Stomach (tissue), 9 donors: ENCODE results near the gene NSD1. TPM values are rescaled to one million over a fixed set of nuclear protein-coding genes. Genes with fewer than 3 reads are reported as not detected.
A peak's percentile ranks its signal among the peaks of the same experiment; 100 is the strongest.

Experiments used
- DNase-seq, 2 donors: peaks; one replicate each; pipeline versions ENCODE4 v3.0.0 to v3.0.0-alpha.2; 2013 to 2019
- H3K27ac ChIP-seq, 5 donors: fragments of 200-600 bp in 4 of 5; sonication (generic) in 4 of 5; one replicate each; pipeline ENCODE4 v1.5.1; 2013 to 2019; ENCODE audit warnings: mild to moderate bottlenecking in 1 of 5, moderate library complexity in 1 of 5
- H3K27me3 ChIP-seq, 3 donors: fragments of 200-600 bp; sonication (generic); one replicate each; pipeline ENCODE4 v1.5.1; 2017 to 2019; ENCODE audit warnings: mixed run types in 1 of 3
- H3K36me3 ChIP-seq, 4 donors: fragments of 200-600 bp; sonication (generic); 1 replicate in 3 of 4; 2 replicates in 1 of 4; pipeline ENCODE4 v1.5.1; 2016 to 2019
- H3K4me1 ChIP-seq, 4 donors: fragments of 200-600 bp; sonication (generic); one replicate each; pipeline ENCODE4 v1.5.1; 2016 to 2019
- H3K4me3 ChIP-seq, 4 donors: fragments of 200-600 bp; sonication (generic) in 3 of 4; one replicate each; pipeline ENCODE4 v1.5.1; 2016 to 2019; ENCODE audit warnings: mild to moderate bottlenecking in 1 of 4
- H3K9me3 ChIP-seq, 4 donors: fragments of 200-600 bp; sonication (generic); one replicate each; pipeline ENCODE4 v1.5.1; 2016 to 2019
- EP300 ChIP-seq: sonication (generic); formaldehyde crosslinking; IDR thresholded peaks from one replicate; pipeline ENCODE4 v1.6.1; 2017; ENCODE audit warnings: antibody characterized with exemption
- POLR2A ChIP-seq, 4 donors: fragments of 450-650 bp; IDR thresholded peaks; one replicate each; pipeline ENCODE4 v1.6.1; 2016; ENCODE audit warnings: antibody characterized with exemption in 4 of 4, control low read depth in 2 of 4, mild to moderate bottlenecking in 1 of 4, moderate library complexity in 1 of 4
- POLR2AphosphoS5 ChIP-seq, 3 donors: sonication (generic); formaldehyde crosslinking; IDR thresholded peaks; one replicate each; pipeline ENCODE4 v1.6.1; 2016; ENCODE audit warnings: antibody characterized with exemption in 3 of 3
- WGBS, 5 donors: extraction: QIAGEN DNeasy Blood & Tissue Kit in 3 of 5; methylation state at CpG; one replicate each; pipeline versions ENCODE4 v1.1.5 to v1.1.7; 2013 to 2018; 5-methylcytosine and 5-hydroxymethylcytosine counted together
- intact Hi-C: fragments of 100-400 bp; cut with DNase I; formaldehyde crosslinking; loops from one replicate; pipeline ENCODE4 v1.15.1; 2023; ENCODE audit warnings: low total_unique reads
- polyA plus RNA-seq, 3 donors: library from polyadenylated mRNA; stranded (reverse); fragments of 200-250 nt; gene quantifications; one replicate each; pipeline ENCODE4 v1.2.3, GENCODE V29; 2013
- total RNA-seq, 5 donors: library from RNA; depleted of rRNA; stranded (reverse); fragments of >200 nt; gene quantifications; one replicate each; pipeline versions ENCODE4 v1.1.0 to v1.2.3, GENCODE V29; 2014 to 2016
- TF ChIP-seq, protein P1 (sequence below), 7 experiments: fragments of 450-650 bp in 4 of 7; fragments of 200-600 bp in 3 of 7; sonication (generic) in 3 of 7; IDR thresholded peaks; one replicate each; pipeline ENCODE4 v1.5.1; 2016 to 2019; ENCODE audit warnings: antibody characterized with exemption in 7 of 7, control low read depth in 2 of 7, mild to moderate bottlenecking in 1 of 7
- donor health status: healthy with polysubstance abuse.
- donor health status: Bipolar disorder and iron deficiency.
- donor health status: healthy.

Gene NSD1
- total and polyA plus RNA-seq, 8 donors = 5.1 to 69.9 (median 23.5) TPM

DNA sequence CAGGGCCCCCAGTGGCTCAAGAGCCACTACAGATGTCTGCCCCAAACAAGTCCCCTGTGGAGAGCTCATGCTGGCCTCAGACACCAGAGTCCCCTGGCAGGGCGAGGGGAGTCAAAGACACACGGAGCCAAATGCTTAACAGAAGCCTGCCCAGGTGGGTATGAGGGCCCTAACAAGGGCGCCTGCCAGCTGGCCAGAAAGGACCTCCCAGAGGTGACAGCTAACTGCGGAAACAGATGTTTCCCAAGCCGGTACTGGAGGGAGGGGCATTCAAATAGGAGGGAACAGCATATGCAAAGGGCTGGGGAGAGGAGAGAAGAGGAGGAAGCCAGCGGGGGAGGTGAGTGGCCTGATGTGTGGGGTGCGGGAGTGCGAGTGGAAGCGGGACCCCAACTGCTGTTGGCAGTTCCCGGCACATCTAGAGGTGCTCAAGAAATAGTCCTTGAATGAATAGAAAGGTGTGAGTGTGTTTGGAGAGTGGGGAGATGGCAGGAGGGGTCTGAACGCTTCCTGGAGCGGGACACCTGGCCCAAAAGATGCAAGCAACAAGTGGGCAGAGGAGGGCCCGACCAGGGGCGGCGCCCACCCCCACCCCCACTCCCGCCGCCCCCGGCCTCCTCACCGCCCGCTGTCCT, 177.3 kb downstream of the NSD1 start:
- no peak for TF ChIP-seq EP300
- TF ChIP-seq, protein P1, sequence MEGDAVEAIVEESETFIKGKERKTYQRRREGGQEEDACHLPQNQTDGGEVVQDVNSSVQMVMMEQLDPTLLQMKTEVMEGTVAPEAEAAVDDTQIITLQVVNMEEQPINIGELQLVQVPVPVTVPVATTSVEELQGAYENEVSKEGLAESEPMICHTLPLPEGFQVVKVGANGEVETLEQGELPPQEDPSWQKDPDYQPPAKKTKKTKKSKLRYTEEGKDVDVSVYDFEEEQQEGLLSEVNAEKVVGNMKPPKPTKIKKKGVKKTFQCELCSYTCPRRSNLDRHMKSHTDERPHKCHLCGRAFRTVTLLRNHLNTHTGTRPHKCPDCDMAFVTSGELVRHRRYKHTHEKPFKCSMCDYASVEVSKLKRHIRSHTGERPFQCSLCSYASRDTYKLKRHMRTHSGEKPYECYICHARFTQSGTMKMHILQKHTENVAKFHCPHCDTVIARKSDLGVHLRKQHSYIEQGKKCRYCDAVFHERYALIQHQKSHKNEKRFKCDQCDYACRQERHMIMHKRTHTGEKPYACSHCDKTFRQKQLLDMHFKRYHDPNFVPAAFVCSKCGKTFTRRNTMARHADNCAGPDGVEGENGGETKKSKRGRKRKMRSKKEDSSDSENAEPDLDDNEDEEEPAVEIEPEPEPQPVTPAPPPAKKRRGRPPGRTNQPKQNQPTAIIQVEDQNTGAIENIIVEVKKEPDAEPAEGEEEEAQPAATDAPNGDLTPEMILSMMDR (IDR thresholded peaks at IDR 0.05) = no peak
- DNase-seq = peak in 1 of 2 donors; percentile 70
- no peaks in the 10 kb centered on the region for H3K9me3 ChIP-seq
- intact Hi-C loops = no loop called here
- 16 to 29% (median 18%) methylated on average over 15 to 20 of the region's 20 CpGs for WGBS, 5 donors
- peaks cover 25 to 71% (median 47%) of the 10 kb centered on the region in 4 donors for H3K4me1 ChIP-seq
- peak overlapping the region; percentile 46 to 73 (median 62) for H3K4me3 ChIP-seq
- H3K27ac ChIP-seq = peak overlapping the region in 3 of 5 donors; percentile 40 to 88 (median 68)
- H3K27me3 ChIP-seq = no peaks in the 10 kb centered on the region
- peaks cover 17 to 22% (median 20%) of the 10 kb centered on the region in 4 donors for H3K36me3 ChIP-seq

DNA sequence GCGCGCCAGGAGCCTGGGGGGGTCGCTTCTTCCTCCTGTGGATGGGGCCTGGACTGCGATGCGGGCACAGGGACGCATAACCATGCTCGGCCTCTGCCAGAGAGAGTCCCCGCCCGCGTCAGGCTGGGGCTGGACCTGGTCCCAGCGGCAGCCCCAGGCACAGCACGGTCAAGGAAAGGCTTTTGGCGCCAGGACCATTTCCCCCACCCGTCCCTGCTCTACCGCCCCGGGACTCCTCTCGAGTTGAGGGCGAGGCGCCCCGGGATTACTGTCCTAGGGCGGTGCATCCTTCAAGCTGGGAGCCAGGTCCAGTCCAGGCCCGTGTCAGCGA, 177.8 kb downstream of the NSD1 start:
- no peak for TF ChIP-seq POLR2A (IDR thresholded peaks at IDR 0.05)
- no peak for TF ChIP-seq EP300
- no peak for TF ChIP-seq POLR2AphosphoS5 (IDR thresholded peaks at IDR 0.05)
- TF ChIP-seq, protein P1 (IDR thresholded peaks at IDR 0.05) = no peak
- H3K4me3 ChIP-seq = peak overlapping the region; percentile 46 to 73 (median 62)
- H3K4me1 ChIP-seq = peaks cover 24 to 66% (median 46%) of the 10 kb centered on the region in 4 donors
- H3K36me3 ChIP-seq = peaks cover 13 to 17% (median 15%) of the 10 kb centered on the region in 4 donors
- intact Hi-C loops = no loop called here
- H3K27me3 ChIP-seq = no peaks in the 10 kb centered on the region
- peak overlapping the region in 3 of 5 donors; percentile 7 to 78 (median 68) for H3K27ac ChIP-seq
- no peaks in the 10 kb centered on the region for H3K9me3 ChIP-seq
- 0 to 2% (median 1%) methylated on average over 8 to 23 of the region's 23 CpGs; no CpG with 5 or more reads in 1 of the 5 donors for WGBS, 5 donors
- peak in 1 of 2 donors; percentile 51 for DNase-seq

DNA sequence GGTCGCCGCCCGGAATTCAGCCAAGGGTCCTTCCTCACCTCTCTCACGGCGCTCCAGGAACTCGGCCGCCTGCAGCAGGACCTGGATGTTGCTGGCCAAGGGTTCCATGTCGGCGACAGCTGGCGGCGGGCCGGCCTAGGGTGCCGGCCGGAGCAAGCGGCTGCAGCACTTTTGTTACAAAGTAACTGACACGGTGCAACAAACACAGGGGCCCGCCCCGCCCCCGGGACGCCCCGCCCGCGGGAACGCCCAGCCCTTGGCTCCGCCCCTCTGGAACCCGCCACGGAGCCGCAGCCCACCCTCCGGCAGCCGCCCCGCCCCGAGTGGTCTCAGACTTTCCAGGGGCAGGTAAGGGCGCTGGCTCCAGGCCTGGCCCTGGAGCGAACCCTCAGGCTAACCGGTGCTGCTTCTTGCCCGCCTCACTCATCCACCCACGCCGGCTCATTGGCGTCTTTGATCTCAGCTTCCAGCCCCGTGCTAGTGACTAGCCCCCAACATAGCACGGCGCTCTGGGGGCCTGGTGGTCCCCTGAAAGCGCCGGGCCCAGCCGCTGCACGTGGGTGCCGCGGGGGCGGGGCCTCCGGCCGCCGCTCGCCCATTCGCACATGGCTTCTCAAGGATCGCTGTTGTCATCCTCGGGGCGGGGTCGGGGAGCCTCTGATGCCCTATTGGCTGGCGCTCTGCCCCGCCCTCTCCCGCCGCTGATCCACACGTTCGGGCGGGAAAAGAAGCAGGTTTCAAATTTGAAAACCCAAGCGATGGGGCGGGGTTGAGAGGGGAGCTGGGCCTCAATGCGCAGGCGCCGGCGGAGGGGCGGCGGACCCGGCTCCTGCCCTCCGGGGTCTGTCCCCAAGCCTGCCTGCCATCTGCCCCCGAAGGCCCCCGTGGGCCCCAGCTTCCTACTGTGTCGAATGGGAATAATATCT, 178.4 kb downstream of the NSD1 start, which contains the start of gene MXD3:
Gene MXD3 (minus strand): TSS at position 176 of the 926 bp plus-strand sequence. CDS start 68 bp downstream, at position 108.
- H3K9me3 ChIP-seq = no peaks in the 10 kb centered on the region
- H3K27me3 ChIP-seq = no peaks in the 10 kb centered on the region
- TF ChIP-seq POLR2AphosphoS5 (IDR thresholded peaks at IDR 0.05) = peak in 1 of 3 donors; percentile 53
- no peak for TF ChIP-seq EP300
- TF ChIP-seq, protein P1 (IDR thresholded peaks at IDR 0.05) = no peak
- no peak for TF ChIP-seq POLR2A (IDR thresholded peaks at IDR 0.05)
- WGBS, 5 donors = 0 to 1% (median 1%) methylated on average over 16 to 78 of the region's 78 CpGs
- peak; percentile 98 for DNase-seq
- H3K27ac ChIP-seq = peak within 1 kb of the TSS in 4 of 5 donors; percentile 19 to 88 (median 54)
- H3K4me3 ChIP-seq = peak within 1 kb of the TSS; percentile 46 to 73 (median 62)
- intact Hi-C loops = no loop called here
- peaks cover 7 to 11% (median 10%) of the 10 kb centered on the region in 4 donors for H3K36me3 ChIP-seq
- H3K4me1 ChIP-seq = peaks cover 24 to 62% (median 46%) of the 10 kb centered on the region in 4 donors

DNA sequence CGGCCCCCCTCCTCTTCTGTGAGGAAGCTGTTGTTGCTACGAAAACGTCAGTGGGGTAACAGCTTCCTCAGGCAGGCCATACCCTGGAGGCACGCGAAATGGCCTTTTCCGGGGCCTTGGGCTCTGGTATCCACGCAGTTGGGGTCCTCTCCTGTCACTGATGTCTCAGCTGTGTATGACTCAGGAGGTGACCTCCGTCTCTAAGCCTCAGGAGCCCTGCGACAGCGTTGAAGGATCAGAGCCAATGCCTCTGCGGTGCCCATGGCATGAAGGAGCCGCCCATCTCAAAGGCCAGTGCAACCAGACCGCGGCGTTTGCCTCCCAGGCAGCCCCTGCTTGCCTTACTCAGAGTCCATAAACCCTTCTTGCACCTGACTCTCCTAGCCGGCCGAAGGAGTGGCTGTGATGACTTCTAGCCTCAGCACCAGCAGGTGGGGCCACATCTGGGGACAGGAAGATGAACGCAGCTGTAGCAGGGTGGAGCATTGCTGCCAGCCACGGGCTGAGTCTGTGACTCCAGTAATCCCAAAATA, 179.1 kb downstream of the NSD1 start:
- TF ChIP-seq POLR2AphosphoS5 (IDR thresholded peaks at IDR 0.05) (no peak), POLR2A (IDR thresholded peaks at IDR 0.05) (no peak), EP300 (no peak)
- TF ChIP-seq, protein P1 (IDR thresholded peaks at IDR 0.05) = no peak
- Histone ChIP-seq H3K4me1 (peaks cover 24 to 55% (median 42%) of the 10 kb centered on the region in 4 donors), H3K36me3 (peaks cover 0 to 8% (median 3%) of the 10 kb centered on the region in 4 donors), H3K27me3 (no peaks in the 10 kb centered on the region), H3K27ac (peak overlapping the region in 2 of 5 donors; percentile 10 to 78), H3K4me3 (peak overlapping the region; percentile 46 to 73 (median 62)), H3K9me3 (no peaks in the 10 kb centered on the region)
- 1 to 12% (median 4%) methylated on average over 11 to 19 of the region's 19 CpGs for WGBS, 5 donors
- DNase-seq = peak in 1 of 2 donors; percentile 66
- intact Hi-C loops = no loop called here
